NOMO-1 (cell line): Measurements from ENCODE around the gene PTK6.

ENCODE experiments used
- DNase-seq, 2 experiments: peaks; one replicate each; lab custom pipeline; 2025; ENCODE audit not compliant: unreplicated experiment in 2 of 2; lab: John Stamatoyannopoulos, UW

PTK6 gene

GRCh38 chr20:63517376-63518309 is 19.5 kb downstream of the PTK6 start:
- no peak for DNase-seq

- peak in 1 of 2 experiments; percentile 31 for DNase-seq
Measured at GRCh38 chr20:63514520-63514919, 22.7 kb downstream of the PTK6 start.

GRCh38 chr20:63513207-63513606 is 24.0 kb downstream of the PTK6 start:
- DNase-seq, result no peak

GRCh38 chr20:63509088-63509564 is 28.1 kb downstream of the PTK6 start:
- DNase-seq, result peak; percentile 64 to 71

- no peak for DNase-seq
Measured at GRCh38 chr20:63508072-63508768, 29.0 kb downstream of the PTK6 start.

- DNase-seq, result no peak
Measured at GRCh38 chr20:63507083-63507743, 30.0 kb downstream of the PTK6 start.

GRCh38 chr20:63505723-63506122 is 31.5 kb downstream of the PTK6 start:
- no peak for DNase-seq

GRCh38 chr20:63505281-63505680 is 31.9 kb downstream of the PTK6 start:
- no peak for DNase-seq

GRCh38 chr20:63504642-63505041 is 32.5 kb downstream of the PTK6 start:
- no peak for DNase-seq

GRCh38 chr20:63503524-63503923 is 33.7 kb downstream of the PTK6 start:
- DNase-seq, result no peak

GRCh38 chr20:63502671-63503172 is 34.5 kb downstream of the PTK6 start:
- no peak for DNase-seq

- DNase-seq, result no peak
Measured at GRCh38 chr20:63501818-63502670, 35.1 kb downstream of the PTK6 start.

- no peak for DNase-seq
Measured at GRCh38 chr20:63500902-63501817, 36.0 kb downstream of the PTK6 start.

GRCh38 chr20:63500151-63500901 is 36.9 kb downstream of the PTK6 start:
- DNase-seq, result no peak

GRCh38 chr20:63499338-63499969 is 37.7 kb downstream of the PTK6 start:
- DNase-seq, result no peak

GRCh38 chr20:63498960-63499337 is 38.2 kb downstream of the PTK6 start, which contains the start of gene EEF1A2:
Gene EEF1A2, minus strand, starts transcription at chr20:63499083. Its CDS starts 1,320 bp downstream, at chr20:63497763.
- DNase-seq, result peak; percentile 7 to 36

- DNase-seq, result no peak
Measured at GRCh38 chr20:63497946-63498935, 38.9 kb downstream of the PTK6 start.
